Mesendoderm (in vitro differentiated cells): ENCODE results near the gene LDLRAD4.

ENCODE experiments used
- DNase-seq: peaks from one replicate; pipeline ENCODE4 v3.0.0; 2013
- H2AK5ac ChIP-seq: 2 replicates; pipeline ENCODE4 v1.6.1; 2013; ENCODE audit warnings: low read length, inconsistent platforms
- H2BK120ac ChIP-seq: 2 replicates; pipeline ENCODE4 v1.6.1; 2013; ENCODE audit warnings: low read depth, mild to moderate bottlenecking, low read length, moderate library complexity, mixed read lengths
- H2BK15ac ChIP-seq: replicated peaks from 2 replicates; pipeline ENCODE4 v1.6.1; 2013; ENCODE audit warnings: low read depth, mild to moderate bottlenecking, moderate library complexity
- H2BK5ac ChIP-seq: 2 replicates; pipeline ENCODE4 v1.6.1; 2013; ENCODE audit warnings: low read length, inconsistent platforms
- H3K18ac ChIP-seq: 2 replicates; pipeline ENCODE4 v1.6.1; 2013; ENCODE audit warnings: mild to moderate bottlenecking, low read length, mixed read lengths
- H3K23ac ChIP-seq: one replicate; pipeline ENCODE4 v1.6.1; 2013; ENCODE audit warnings: low read length
- H3K27ac ChIP-seq: 2 replicates; pipeline ENCODE4 v1.5.1; 2013; ENCODE audit warnings: low read depth, mild to moderate bottlenecking, inconsistent platforms, low read length, moderate library complexity
- H3K27me3 ChIP-seq: 2 replicates; pipeline ENCODE4 v1.6.1; 2013; ENCODE audit warnings: low read length, control low read depth, mild to moderate bottlenecking, inconsistent platforms; ENCODE audit not compliant: insufficient read depth, poor library complexity
- H3K36me3 ChIP-seq: 2 replicates; pipeline ENCODE4 v1.6.1; 2013; ENCODE audit warnings: low read length, inconsistent platforms; ENCODE audit not compliant: control insufficient read depth, insufficient read depth
- H3K4ac ChIP-seq: one replicate; pipeline ENCODE4 v1.6.1; 2013; ENCODE audit warnings: low read depth, mild to moderate bottlenecking, low read length, moderate library complexity
- H3K4me1 ChIP-seq: 2 replicates; pipeline ENCODE4 v1.6.1; 2013; ENCODE audit warnings: low read depth, low read length, inconsistent platforms; ENCODE audit not compliant: control insufficient read depth
- H3K4me2 ChIP-seq: 2 replicates; pipeline ENCODE4 v1.6.1; 2013; ENCODE audit warnings: low read length
- H3K4me3 ChIP-seq: 2 replicates; pipeline ENCODE4 v1.5.1; 2013; ENCODE audit warnings: mild to moderate bottlenecking, low read length
- H3K56ac ChIP-seq: one replicate; pipeline ENCODE4 v1.6.1; 2013; ENCODE audit warnings: low read length
- H3K79me1 ChIP-seq: 2 replicates; pipeline ENCODE4 v1.6.1; 2013; ENCODE audit warnings: low read length, inconsistent platforms
- H3K79me2 ChIP-seq: 2 replicates; pipeline ENCODE4 v1.6.1; 2013; ENCODE audit warnings: mild to moderate bottlenecking, low read length; ENCODE audit not compliant: control insufficient read depth, insufficient read depth
- H3K9ac ChIP-seq: 2 replicates; pipeline ENCODE4 v1.6.1; 2013; ENCODE audit warnings: low read length, inconsistent platforms
- H4K5ac ChIP-seq: one replicate; pipeline ENCODE4 v1.6.1; 2013; ENCODE audit warnings: low read length
- H4K8ac ChIP-seq: one replicate; pipeline ENCODE4 v1.6.1; 2013; ENCODE audit warnings: low read depth, mild to moderate bottlenecking, control low read depth, low read length, moderate library complexity
- WGBS: extraction: QIAGEN DNeasy Blood & Tissue Kit; methylation state at CpG from one replicate; pipeline ENCODE4 v1.1.7; 2013; ENCODE audit warnings: low lambda C conversion rate, missing lambda C conversion rate; ENCODE audit not compliant: insufficient coverage; ENCODE audit errors: extremely low coverage; 5-methylcytosine and 5-hydroxymethylcytosine counted together

LDLRAD4 gene

DNA sequence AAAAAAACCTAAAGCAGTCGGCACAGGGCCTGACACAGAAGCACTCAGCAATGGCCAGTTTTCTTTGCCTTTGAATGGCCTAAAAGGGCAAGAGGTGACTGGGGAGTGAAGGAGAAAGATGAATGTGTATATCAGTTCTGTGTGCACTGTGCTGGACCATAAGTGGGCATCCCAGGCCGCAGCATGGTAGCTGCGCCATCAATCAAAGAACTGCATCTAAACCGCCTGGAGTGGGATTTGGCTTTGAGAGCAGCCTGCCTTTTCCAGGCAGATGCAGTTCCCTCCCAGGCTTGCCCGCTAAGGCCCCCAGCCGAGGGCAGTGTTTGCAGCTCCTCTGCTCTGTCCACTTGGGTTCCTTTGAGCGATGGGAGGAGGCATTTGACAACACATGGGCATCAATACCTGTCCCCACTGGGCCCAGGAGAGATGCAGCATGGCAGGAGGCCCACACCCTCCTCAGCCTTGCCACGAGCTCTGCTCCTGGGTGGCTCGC lies 363.7 kb downstream of the LDLRAD4 start:
- no CpG with 5 or more reads among the region's 9 CpGs for WGBS
- H3K4me1 ChIP-seq = no peaks in the 10 kb centered on the region
- no peak overlapping the region for H3K27ac ChIP-seq

DNA sequence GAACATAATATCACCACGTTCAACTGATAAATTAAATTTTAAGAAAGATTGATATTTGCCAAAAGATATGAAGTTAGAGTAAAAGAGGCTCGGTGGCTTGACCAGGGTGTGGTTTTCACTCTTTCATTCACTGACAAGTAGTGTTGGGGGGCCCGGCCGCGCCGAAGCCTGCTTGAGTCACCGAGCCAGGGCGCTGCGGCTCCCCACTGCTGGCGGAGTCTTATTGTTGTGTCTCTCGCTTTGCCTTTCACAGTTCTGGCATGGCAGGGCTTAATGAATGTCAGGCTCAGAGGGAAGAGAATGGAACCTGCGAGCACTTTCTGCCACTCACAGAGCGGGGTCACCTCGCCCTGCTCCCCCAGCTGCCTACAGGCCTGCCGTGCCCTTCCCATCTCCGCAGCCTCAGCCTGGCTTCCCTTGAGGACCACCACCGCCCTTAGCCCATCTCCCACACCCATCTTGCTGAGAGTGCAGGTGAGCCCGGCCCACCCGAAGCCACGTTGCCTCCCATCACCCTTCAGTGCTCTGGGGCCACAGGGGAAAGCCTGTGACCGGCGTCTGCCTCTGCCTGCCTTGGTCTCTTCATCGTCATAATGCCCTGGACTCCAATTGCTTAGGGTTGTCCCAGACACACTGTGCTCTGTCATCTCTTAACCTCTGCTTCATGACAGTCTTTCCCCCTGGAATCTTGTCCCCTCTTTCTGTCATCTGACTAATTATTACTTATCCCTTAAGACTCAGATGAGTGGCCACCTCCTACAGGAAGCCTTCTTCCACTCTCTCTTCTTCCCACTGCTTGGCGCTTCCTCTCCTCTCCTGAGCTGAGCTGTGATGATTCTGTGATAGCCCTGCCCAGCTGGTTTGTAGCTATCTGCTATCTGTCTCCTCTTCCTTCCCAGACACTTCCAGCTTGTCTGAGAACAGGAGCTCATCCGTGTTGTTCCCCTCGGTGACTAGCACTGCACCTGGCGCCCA lies 365.3 kb downstream of the LDLRAD4 start:
- Histone ChIP-seq H3K4me3 (no peak overlapping the region), H3K9ac (no peak overlapping the region), H3K36me3 (no peaks in the 10 kb centered on the region), H2BK5ac (no peak overlapping the region), H3K27ac (no peak overlapping the region), H3K79me2 (no peaks in the 10 kb centered on the region), H3K23ac (no peak overlapping the region), H3K18ac (no peak overlapping the region), H3K4me2 (no peak overlapping the region), H2BK15ac (no peak overlapping the region), H3K56ac (no peak overlapping the region), H3K4me1 (no peaks in the 10 kb centered on the region), H3K27me3 (no peaks in the 10 kb centered on the region), H4K5ac (no peak overlapping the region), H4K8ac (no peak overlapping the region), H3K79me1 (no peaks in the 10 kb centered on the region), H2BK120ac (no peak overlapping the region), H2AK5ac (no peak overlapping the region), H3K4ac (no peak overlapping the region)
- no peak for DNase-seq
- no CpG with 5 or more reads among the region's 27 CpGs for WGBS

More for the DNA sequence above, 363.7 kb downstream of the LDLRAD4 start:
- Histone ChIP-seq H2BK5ac (no peak overlapping the region), H4K5ac (no peak overlapping the region), H3K36me3 (no peaks in the 10 kb centered on the region), H3K18ac (no peak overlapping the region), H3K27me3 (no peaks in the 10 kb centered on the region), H3K56ac (no peak overlapping the region), H2AK5ac (no peak overlapping the region), H2BK15ac (no peak overlapping the region), H4K8ac (no peak overlapping the region), H3K9ac (no peak overlapping the region), H2BK120ac (no peak overlapping the region), H3K23ac (no peak overlapping the region), H3K79me1 (no peaks in the 10 kb centered on the region), H3K4me3 (no peak overlapping the region), H3K4ac (no peak overlapping the region), H3K4me2 (no peak overlapping the region), H3K79me2 (no peaks in the 10 kb centered on the region)
- DNase-seq = no peak

DNA sequence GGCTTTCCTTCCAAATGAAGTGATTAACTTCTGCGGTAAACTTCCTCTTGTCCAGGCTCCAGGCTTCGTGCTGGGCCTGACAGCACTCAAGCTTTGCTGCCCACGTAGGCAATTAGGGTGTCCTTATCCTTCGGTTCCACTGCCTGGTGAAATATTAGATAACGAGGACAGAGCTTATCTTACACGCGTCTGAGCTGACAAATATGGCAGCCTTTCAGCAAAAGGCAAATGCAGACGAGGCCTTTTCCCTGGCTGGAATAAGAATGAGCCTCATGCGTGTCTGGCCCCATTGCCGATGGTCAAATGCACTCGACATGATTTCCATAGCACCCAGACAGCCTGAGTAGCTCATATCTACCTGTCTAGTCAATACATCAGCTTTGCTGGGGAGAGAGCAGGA lies 366.3 kb downstream of the LDLRAD4 start:
- Histone ChIP-seq H3K27ac (no peak overlapping the region), H3K4ac (no peak overlapping the region)
- WGBS = no CpG with 5 or more reads among the region's 11 CpGs

DNA sequence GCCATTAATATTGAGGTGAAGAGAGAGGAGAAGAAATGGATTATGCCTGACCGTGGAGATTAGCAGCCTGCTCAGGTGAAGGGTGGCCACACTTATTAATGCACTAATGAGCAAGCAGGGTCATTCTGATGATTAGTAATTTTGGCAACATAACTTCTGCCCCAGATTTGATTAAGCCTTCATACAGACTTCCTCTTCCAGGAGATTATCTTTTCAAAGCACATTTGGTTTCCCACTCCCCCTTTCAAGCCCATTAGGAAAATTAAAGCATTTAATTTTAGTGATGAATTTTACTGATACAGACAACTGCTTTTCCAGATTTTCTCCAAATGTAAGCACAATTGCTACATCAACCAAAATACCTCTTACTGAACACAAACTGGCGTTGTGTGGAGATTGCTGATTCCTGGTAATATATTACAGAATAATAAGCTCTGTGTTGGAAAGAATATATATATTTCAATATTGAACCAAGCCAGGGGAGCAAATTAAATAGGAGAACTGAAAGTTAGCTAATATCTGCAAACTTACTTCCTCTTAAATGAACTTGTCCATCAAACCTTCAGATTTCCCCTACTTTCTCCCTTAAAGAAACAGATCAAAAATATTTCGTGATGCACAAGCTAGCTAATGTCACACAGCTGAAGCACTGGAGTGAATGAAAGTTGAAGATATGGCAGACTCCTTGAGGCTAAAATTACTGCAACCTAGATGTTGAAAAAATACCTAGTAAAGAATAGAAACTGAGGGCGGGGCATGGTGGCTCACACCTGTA lies 367.0 kb downstream of the LDLRAD4 start:
- Histone ChIP-seq H3K4me1 (no peaks in the 10 kb centered on the region), H3K27me3 (no peaks in the 10 kb centered on the region), H3K27ac (no peak overlapping the region), H3K56ac (no peak overlapping the region), H3K4me3 (no peak overlapping the region), H2BK15ac (no peak overlapping the region), H3K9ac (no peak overlapping the region), H3K79me2 (no peaks in the 10 kb centered on the region), H3K4me2 (no peak overlapping the region), H3K36me3 (no peaks in the 10 kb centered on the region), H2BK5ac (no peak overlapping the region), H3K18ac (no peak overlapping the region), H3K4ac (no peak overlapping the region), H2AK5ac (no peak overlapping the region), H2BK120ac (no peak overlapping the region), H3K23ac (no peak overlapping the region), H3K79me1 (no peaks in the 10 kb centered on the region), H4K8ac (no peak overlapping the region), H4K5ac (no peak overlapping the region)
- WGBS = no CpG with 5 or more reads among the region's 4 CpGs
- DNase-seq = no peak

More for the DNA sequence above, 366.3 kb downstream of the LDLRAD4 start:
- no peaks in the 10 kb centered on the region for H3K36me3 ChIP-seq
- H2BK5ac ChIP-seq = no peak overlapping the region
- no peak overlapping the region for H4K8ac ChIP-seq
- no peak overlapping the region for H3K9ac ChIP-seq
- H3K4me1 ChIP-seq = no peaks in the 10 kb centered on the region
- no peak overlapping the region for H3K4me2 ChIP-seq
- no peak overlapping the region for H3K23ac ChIP-seq
- no peak overlapping the region for H3K18ac ChIP-seq
- no peak overlapping the region for H3K4me3 ChIP-seq
- no peaks in the 10 kb centered on the region for H3K79me1 ChIP-seq
- H3K79me2 ChIP-seq = no peaks in the 10 kb centered on the region
- H2BK120ac ChIP-seq = no peak overlapping the region
- H4K5ac ChIP-seq = no peak overlapping the region
- H2BK15ac ChIP-seq = no peak overlapping the region
- DNase-seq = no peak
- no peaks in the 10 kb centered on the region for H3K27me3 ChIP-seq
- no peak overlapping the region for H2AK5ac ChIP-seq
- no peak overlapping the region for H3K56ac ChIP-seq

DNA sequence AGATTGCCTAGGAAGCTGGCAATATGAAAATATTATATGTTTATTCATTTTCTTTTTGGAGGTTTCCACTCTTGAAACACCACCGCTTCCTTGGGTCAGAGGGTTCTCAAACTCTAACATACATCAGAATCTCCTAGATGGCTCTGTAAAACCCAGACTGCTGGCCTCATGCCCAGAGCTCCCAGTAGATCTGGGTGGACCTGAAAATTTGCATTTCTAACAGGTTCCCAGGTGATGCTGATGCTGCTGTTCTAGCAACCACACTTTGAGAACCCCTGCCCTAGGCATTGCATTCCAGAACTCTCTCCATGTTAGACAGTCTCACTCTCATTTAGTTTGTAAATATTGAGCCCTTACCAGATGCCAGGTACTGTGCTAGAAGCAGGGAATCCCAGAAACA lies 368.4 kb downstream of the LDLRAD4 start:
- H3K23ac ChIP-seq = no peak overlapping the region
- no peak overlapping the region for H3K27ac ChIP-seq
- H3K4ac ChIP-seq = no peak overlapping the region
- H3K27me3 ChIP-seq = no peaks in the 10 kb centered on the region
- no peaks in the 10 kb centered on the region for H3K79me1 ChIP-seq
- no peak for DNase-seq
- no peaks in the 10 kb centered on the region for H3K79me2 ChIP-seq
- WGBS = no CpG with 5 or more reads among the region's 1 CpG
- H4K8ac ChIP-seq = no peak overlapping the region
- no peak overlapping the region for H3K9ac ChIP-seq
- no peak overlapping the region for H2BK5ac ChIP-seq
- no peak overlapping the region for H3K4me2 ChIP-seq
- no peak overlapping the region for H3K56ac ChIP-seq
- no peaks in the 10 kb centered on the region for H3K36me3 ChIP-seq
- no peak overlapping the region for H4K5ac ChIP-seq
- H3K18ac ChIP-seq = no peak overlapping the region
- H3K4me1 ChIP-seq = no peaks in the 10 kb centered on the region
- no peak overlapping the region for H2BK120ac ChIP-seq
- no peak overlapping the region for H2BK15ac ChIP-seq
- no peak overlapping the region for H2AK5ac ChIP-seq
- no peak overlapping the region for H3K4me3 ChIP-seq
